ENCODE results near the gene KLF13. TPM values are rescaled to one million over a fixed set of nuclear protein-coding genes. Genes with fewer than 3 reads are reported as not detected.

The KLF13 gene
- total and polyA plus RNA-seq, 10 of the 15 experiments (the other 5 are each of a cell fraction or from before 2014, with no cell fraction given), result 20.3 to 109 (median 51.4) TPM

GRCh38 chr15:31367730-31368344 lies 41.2 kb downstream of the KLF13 start (continued):
- TF ChIP-seq MTA3 (IDR thresholded peaks at IDR 0.05; ENCODE audit: borderline replicate concordance, low read length) (0 out of 2 replicates have a peak, but pooled peaks have one; percentile 53), ZNF687 (IDR thresholded peaks at IDR 0.05) (peak; percentile 61), GATAD2B (conservative IDR thresholded peaks at IDR 0.05; ENCODE audit: low read depth) (peak; percentile 55), SMAD5 (IDR thresholded peaks at IDR 0.05; ENCODE audit: low read depth) (no peak), MEF2B (IDR thresholded peaks at IDR 0.05; ENCODE audit: partially characterized antibody, poor library complexity, severe bottlenecking) (peak; percentile 83), IRF4 (IDR thresholded peaks at IDR 0.05; ENCODE audit: low read depth, low read length) (peak; percentile 64; the same call in 1 of the 2 replicates), SUPT20H (IDR thresholded peaks at IDR 0.05; ENCODE audit: borderline replicate concordance, control insufficient read depth, low read depth, low read length) (no peak), ZBED1 (IDR thresholded peaks at IDR 0.05; ENCODE audit: borderline replicate concordance) (no peak), ZNF622 (IDR thresholded peaks at IDR 0.05) (no peak), JUNB (IDR thresholded peaks at IDR 0.05) (no peak), SPI1 (IDR thresholded peaks at IDR 0.05; ENCODE audit: borderline replicate concordance, insufficient read depth, low read depth, low read length) (peak; percentile 56; the same call in 1 of the 2 replicates), CHD2 (IDR thresholded peaks at IDR 0.05; ENCODE audit: borderline replicate concordance, low read depth, low read length) (peak; percentile 50; the same call in 1 of the 2 replicates), ZSCAN29 (IDR thresholded peaks at IDR 0.05) (no peak), USF1 (IDR thresholded peaks at IDR 0.05; ENCODE audit: borderline replicate concordance, extremely low read length, insufficient read depth, low read depth, low read length) (no peak), RELB (IDR thresholded peaks at IDR 0.05; ENCODE audit: low read depth) (0 out of 2 replicates have a peak, but pooled peaks have one; percentile 47), IRF3 (IDR thresholded peaks at IDR 0.05) (no peak), ESRRA (IDR thresholded peaks at IDR 0.05; ENCODE audit: low read length) (no peak), KLF5 (IDR thresholded peaks at IDR 0.05; ENCODE audit: partially characterized antibody) (no peak), TBL1XR1 (IDR thresholded peaks at IDR 0.05; ENCODE audit: low read depth, low read length) (0 out of 2 replicates have a peak, but pooled peaks have one; percentile 34), HCFC1 (IDR thresholded peaks at IDR 0.05; ENCODE audit: low read length) (no peak), ZNF217 (IDR thresholded peaks at IDR 0.05) (no peak), DPF2 (IDR thresholded peaks at IDR 0.05) (peak; percentile 78), BMI1 (IDR thresholded peaks at IDR 0.05; ENCODE audit: borderline replicate concordance) (no peak), NFIC (IDR thresholded peaks at IDR 0.05; ENCODE audit: low read depth, low read length) (peak; percentile 32; the same call in 1 of the 2 replicates), SP1 (IDR thresholded peaks at IDR 0.05; ENCODE audit: low read depth, low read length) (no peak)
